Small intestine (tissue), 7 donors: Measurements from ENCODE around the gene SOX13. TPM values are rescaled to one million over a fixed set of nuclear protein-coding genes. Genes with fewer than 3 reads are reported as not detected.
"Not testable (repeated sequence)": the region's sequence is repeated elsewhere in the genome, so short reads cannot be mapped to it uniquely, and the experiment has no call there.

Source experiments
- DNase-seq, 2 donors: peaks; one replicate each; pipeline versions ENCODE4 v3.0.0 to v3.0.0-alpha.2; 2013
- FAIRE-seq: peaks from 2 replicates; lab custom pipeline; 2012; peaks lifted over from hg19 to GRCh38; lab: Jason Lieb, UNC
- H3K27ac ChIP-seq, 3 donors: one replicate each; pipeline ENCODE4 v1.5.1; 2013; ENCODE audit warnings: low read length in 2 of 3, mild to moderate bottlenecking in 2 of 3, control low read depth in 1 of 3, inconsistent platforms in 1 of 3, low read depth in 1 of 3, moderate library complexity in 1 of 3
- H3K27me3 ChIP-seq, 3 donors: one replicate each; pipeline ENCODE4 v1.6.1; 2013; ENCODE audit warnings: low read length in 3 of 3, inconsistent platforms in 1 of 3; ENCODE audit not compliant: control insufficient read depth in 3 of 3, insufficient read depth in 3 of 3
- H3K36me3 ChIP-seq, 3 donors: one replicate each; pipeline ENCODE4 v1.6.1; 2013; ENCODE audit warnings: low read length in 3 of 3, inconsistent platforms in 1 of 3, low read depth in 1 of 3, mild to moderate bottlenecking in 1 of 3, moderate library complexity in 1 of 3; ENCODE audit not compliant: control insufficient read depth in 3 of 3, insufficient read depth in 2 of 3
- H3K4me1 ChIP-seq, 3 donors: one replicate each; pipeline ENCODE4 v1.6.1; 2013; ENCODE audit warnings: low read length in 2 of 3, inconsistent platforms in 1 of 3, low read depth in 1 of 3, mild to moderate bottlenecking in 1 of 3, moderate library complexity in 1 of 3; ENCODE audit not compliant: control insufficient read depth in 3 of 3, insufficient read depth in 2 of 3
- H3K4me3 ChIP-seq, 3 donors: one replicate each; pipeline ENCODE4 v1.5.1; 2013; ENCODE audit warnings: low read length in 3 of 3, control low read depth in 1 of 3, inconsistent platforms in 1 of 3, low read depth in 1 of 3, mild to moderate bottlenecking in 1 of 3, moderate library complexity in 1 of 3
- H3K9me3 ChIP-seq, 2 donors: one replicate each; pipeline ENCODE4 v1.6.1; 2013; ENCODE audit warnings: low read depth in 1 of 2, low read length in 1 of 2; ENCODE audit not compliant: control insufficient read depth in 2 of 2, insufficient read depth in 1 of 2
- WGBS, 3 donors: extraction: QIAGEN DNeasy Blood & Tissue Kit; methylation state at CpG; one replicate each; pipeline ENCODE4 v1.1.7; 2013; 5-methylcytosine and 5-hydroxymethylcytosine counted together
- polyA plus RNA-seq, 4 donors: library from polyadenylated mRNA; stranded (reverse) in 3 of 4; unstranded in 1 of 4; fragments of 200-250 nt in 3 of 4; fragments of 120-200 nt in 1 of 4; gene quantifications; one replicate each; pipeline versions ENCODE4 v1.2.1 to v1.2.3, GENCODE V29; 2013
- donor health status: healthy with polysubstance abuse.
- donor health status: control.
- donor health status: control.
- donor health status: Bipolar disorder and iron deficiency.
- donor health status: healthy.

Gene SOX13
- polyA plus RNA-seq, 4 donors, result 12.4 to 43.7 (median 18.6) TPM

DNA sequence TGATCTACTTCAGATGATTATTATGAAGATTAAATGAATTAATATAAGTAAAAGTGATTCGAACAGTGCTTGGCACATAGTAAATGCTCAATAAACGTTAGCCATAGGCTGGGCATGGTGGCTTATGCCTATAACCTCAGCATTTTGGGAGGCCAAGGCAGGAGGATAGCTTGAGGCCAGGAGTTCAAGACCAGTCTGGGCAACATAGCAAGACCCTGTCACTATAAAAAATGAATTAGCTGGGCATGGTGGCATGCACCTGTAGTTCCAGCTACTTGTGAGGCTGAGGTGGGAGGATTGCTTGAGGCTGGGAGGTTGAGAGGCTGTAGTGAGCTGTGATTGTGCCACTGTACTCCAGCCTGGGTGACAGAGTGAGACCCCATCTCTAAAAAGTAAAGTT lies 26.8 kb downstream of the SOX13 start:
- H3K36me3 ChIP-seq, H3K9me3 ChIP-seq, H3K4me3 ChIP-seq, H3K27me3 ChIP-seq, FAIRE-seq, DNase-seq, H3K27ac ChIP-seq: not testable (repeated sequence)
- H3K4me1 ChIP-seq, result peaks cover 8 to 43% (median 22%) of the 10 kb centered on the region in 3 donors
- 71 to 87% (median 84%) methylated on average over 2 of the region's 2 CpGs for WGBS, 3 donors

DNA sequence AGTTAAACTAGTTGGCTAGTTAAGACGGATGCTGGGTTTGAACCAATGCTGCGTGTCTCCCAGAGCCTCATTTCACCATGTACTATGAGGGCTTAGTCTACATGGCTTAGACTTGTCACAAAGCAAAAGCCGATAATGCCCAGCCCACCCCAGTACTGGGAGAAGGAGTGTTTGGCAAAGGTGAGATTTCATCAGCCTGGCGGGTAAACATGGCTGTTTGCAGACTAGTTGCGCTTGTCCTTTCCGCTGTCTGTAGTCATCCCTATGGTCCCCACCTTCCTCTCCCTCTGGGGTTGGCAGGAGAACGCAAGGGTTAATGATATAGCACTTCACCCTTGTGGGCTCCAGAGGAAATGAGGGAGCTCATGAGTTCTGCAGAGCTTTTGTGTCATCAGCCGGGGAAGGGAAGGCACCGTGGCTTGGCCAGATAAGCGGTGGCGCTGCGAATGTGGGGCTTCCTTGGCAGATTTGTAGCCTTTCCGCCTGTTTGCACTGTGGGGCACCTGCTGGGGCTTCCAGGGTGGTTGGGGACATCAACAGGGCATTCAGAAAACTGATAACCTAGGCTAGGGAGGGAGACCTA lies 29.2 kb downstream of the SOX13 start:
- 58 to 74% (median 64%) methylated on average over 13 of the region's 13 CpGs for WGBS, 3 donors
- Histone ChIP-seq H3K4me1 (peaks cover 8 to 36% (median 24%) of the 10 kb centered on the region in 3 donors), H3K9me3 (no peaks in the 10 kb centered on the region), H3K36me3 (no peaks in the 10 kb centered on the region), H3K27me3 (no peaks in the 10 kb centered on the region), H3K27ac (peak overlapping the region in 2 of 3 donors; percentile 12 to 43), H3K4me3 (no peak overlapping the region)
- FAIRE-seq (no peak), DNase-seq (peak in 1 of 2 donors; percentile 41)

DNA sequence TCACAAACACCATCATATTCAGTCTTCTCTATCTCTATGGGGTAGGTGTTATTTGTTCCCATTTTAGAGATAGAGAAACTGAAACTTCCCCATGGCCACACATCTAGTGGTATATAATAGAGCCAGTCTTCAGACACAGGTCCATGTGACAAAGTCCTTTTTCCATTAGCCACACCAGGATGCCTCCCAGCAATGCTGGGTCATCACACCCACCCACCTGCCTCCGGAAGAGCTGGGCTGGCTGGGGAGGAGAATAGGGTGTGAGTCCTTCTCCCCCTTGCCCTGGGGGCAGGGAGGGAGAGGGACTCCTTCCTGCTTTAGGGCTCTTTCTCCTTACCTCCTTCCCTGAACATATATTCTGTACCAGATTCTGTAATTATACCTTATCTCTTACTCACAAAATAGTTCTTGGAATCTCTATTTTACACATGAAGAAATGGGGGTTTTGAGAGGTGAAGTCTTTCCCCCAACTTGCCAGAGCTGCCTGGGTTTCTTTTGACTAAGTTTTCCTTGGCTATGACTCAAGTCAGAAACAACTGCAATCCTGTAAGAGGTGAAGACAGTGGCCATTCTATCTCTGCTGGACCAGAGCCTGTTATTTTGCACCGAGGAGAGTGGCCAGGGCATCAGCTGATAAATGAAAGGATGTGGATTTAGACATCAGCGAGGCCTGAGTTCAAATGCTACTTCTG lies 30.0 kb downstream of the SOX13 start:
- Histone ChIP-seq H3K4me1 (peaks cover 8 to 36% (median 24%) of the 10 kb centered on the region in 3 donors), H3K36me3 (no peaks in the 10 kb centered on the region), H3K27me3 (no peaks in the 10 kb centered on the region), H3K9me3 (no peaks in the 10 kb centered on the region), H3K27ac (peak overlapping the region in 2 of 3 donors; percentile 38 to 59), H3K4me3 (no peak overlapping the region)
- peak; percentile 62 to 66 for DNase-seq
- FAIRE-seq, result no peak
- 44 to 61% (median 48%) methylated on average over 3 of the region's 3 CpGs for WGBS, 3 donors

DNA sequence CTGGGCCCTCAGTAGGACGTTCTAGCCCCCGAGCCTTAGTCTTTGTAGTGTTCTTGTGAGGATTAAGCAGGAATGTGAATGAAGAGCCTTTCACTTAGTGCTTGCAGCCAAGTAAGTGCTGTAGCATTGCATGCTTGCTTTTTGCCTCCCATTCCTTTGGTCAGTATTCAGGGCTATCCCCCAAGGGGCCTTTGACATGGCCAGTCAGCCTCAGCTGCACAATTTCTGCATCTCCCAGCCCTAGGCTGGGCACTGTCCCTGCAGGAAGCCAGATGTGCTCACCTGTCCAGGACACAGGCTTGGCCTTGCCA lies 30.5 kb downstream of the SOX13 start:
- Histone ChIP-seq H3K27me3 (no peaks in the 10 kb centered on the region), H3K27ac (peak overlapping the region in 1 of 3 donors; percentile 59), H3K36me3 (peaks cover 0 to under 1% (median 0%) of the 10 kb centered on the region in 3 donors), H3K4me1 (peaks cover 8 to 36% (median 24%) of the 10 kb centered on the region in 3 donors), H3K4me3 (no peak overlapping the region), H3K9me3 (no peaks in the 10 kb centered on the region)
- no peak for DNase-seq
- WGBS, 3 donors, result 58 to 81% (median 78%) methylated on average over 2 of the region's 2 CpGs
- FAIRE-seq, result no peak

DNA sequence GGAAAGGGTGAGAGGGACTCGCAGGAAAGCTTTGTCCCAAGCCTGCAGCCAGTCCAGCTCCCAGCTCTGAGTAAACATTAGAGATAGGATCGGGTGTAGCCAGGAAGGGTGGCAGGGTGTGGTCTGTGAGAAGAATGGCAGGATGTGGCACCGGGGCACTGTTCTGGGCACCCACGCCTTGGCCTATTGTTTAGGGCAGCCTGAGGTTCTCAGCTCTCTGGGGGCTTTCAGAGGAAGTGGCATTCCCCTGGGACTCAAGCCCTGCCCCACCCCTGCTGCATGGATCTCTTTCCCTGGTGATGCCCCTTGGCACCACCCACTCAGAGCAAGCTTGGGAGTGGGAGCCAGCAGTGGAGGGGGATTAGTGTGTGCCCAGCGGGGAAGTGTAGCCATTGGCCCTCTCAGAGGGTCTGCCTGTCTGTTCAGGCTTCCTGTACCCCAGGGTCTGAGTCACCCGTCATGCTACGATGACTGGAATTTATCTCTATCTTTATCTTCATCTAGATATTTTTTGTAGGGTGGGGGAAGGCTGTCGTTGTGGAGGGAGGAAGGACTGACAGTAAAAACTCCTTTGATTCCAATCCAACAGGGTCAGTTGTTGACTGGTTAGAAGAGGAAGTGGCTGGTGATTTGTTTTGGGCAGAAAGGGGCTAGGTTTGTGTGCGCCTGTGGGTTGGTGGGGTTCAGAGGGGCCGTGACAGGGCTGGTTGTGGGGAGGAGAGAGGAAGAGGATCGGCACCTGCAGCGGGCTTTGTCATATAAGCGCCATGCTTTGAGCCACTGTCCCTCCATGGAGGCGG lies 31.6 kb downstream of the SOX13 start:
- H3K4me1 ChIP-seq, result peaks cover 8 to 36% (median 24%) of the 10 kb centered on the region in 3 donors
- 44 to 52% (median 47%) methylated on average over 14 of the region's 14 CpGs for WGBS, 3 donors
- no peaks in the 10 kb centered on the region for H3K27me3 ChIP-seq
- DNase-seq, result peak in 1 of 2 donors; percentile 65
- H3K9me3 ChIP-seq, result no peaks in the 10 kb centered on the region
- H3K27ac ChIP-seq, result peak overlapping the region in 1 of 3 donors; percentile 59
- H3K4me3 ChIP-seq, result no peak overlapping the region
- H3K36me3 ChIP-seq, result peaks cover 0 to 3% (median 0%) of the 10 kb centered on the region in 3 donors
- no peak for FAIRE-seq

DNA sequence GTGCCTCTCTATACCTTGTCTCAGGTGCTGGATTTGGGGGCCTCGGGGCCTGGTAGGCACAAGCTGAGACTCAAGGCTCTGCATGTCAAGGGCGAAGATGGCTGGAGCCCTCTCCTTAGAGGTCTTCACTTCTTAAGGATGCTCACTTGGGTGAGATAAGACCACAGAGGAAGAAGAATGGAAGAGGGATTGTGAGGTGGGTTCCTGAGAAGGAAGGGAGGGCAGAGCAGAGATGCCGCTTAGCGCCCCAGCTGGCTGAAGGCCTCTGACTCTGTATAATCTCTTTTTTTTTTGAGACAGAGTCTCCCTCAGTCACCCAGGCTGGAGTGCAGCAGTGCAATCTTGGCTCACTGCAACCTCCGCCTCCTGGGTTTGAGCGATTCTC lies 32.2 kb downstream of the SOX13 start:
- Histone ChIP-seq H3K4me1 (peaks cover 8 to 36% (median 24%) of the 10 kb centered on the region in 3 donors), H3K9me3 (no peaks in the 10 kb centered on the region), H3K4me3 (no peak overlapping the region), H3K27me3 (no peaks in the 10 kb centered on the region), H3K27ac (peak overlapping the region in 1 of 3 donors; percentile 59), H3K36me3 (peaks cover 0 to 4% (median 0%) of the 10 kb centered on the region in 3 donors)
- WGBS, 3 donors, result 80 to 93% (median 86%) methylated on average over 6 of the region's 6 CpGs
- FAIRE-seq (no peak), DNase-seq (no peak)

DNA sequence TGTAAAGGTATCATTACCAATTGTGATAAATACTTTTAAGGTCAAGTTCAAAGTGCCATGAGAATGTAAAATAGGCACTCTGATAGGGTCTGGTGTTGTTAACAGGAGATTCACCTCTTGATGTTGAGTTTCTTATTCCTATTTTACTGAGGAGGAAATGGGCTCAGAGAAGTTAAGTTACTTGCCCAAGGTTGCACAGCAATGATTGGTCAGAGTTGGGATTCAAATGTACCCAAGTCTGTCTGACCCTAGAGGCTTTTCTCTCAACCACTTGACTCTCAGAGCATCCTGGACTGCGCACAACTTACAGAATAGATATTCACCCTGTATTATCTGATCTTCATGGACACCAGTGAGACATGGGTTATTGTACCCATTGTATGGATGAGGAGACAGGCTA lies 33.9 kb downstream of the SOX13 start:
- DNase-seq (no peak), FAIRE-seq (no peak)
- WGBS, 3 donors, result 93 to 100% (median 96%) methylated on average over 1 of the region's 1 CpG
- no peaks in the 10 kb centered on the region for H3K9me3 ChIP-seq
- H3K4me3 ChIP-seq, result no peak overlapping the region
- no peaks in the 10 kb centered on the region for H3K27me3 ChIP-seq
- H3K27ac ChIP-seq, result no peak overlapping the region
- peaks cover 8 to 28% (median 23%) of the 10 kb centered on the region in 3 donors for H3K4me1 ChIP-seq
- H3K36me3 ChIP-seq, result peaks cover 0 to 7% (median 0%) of the 10 kb centered on the region in 3 donors

DNA sequence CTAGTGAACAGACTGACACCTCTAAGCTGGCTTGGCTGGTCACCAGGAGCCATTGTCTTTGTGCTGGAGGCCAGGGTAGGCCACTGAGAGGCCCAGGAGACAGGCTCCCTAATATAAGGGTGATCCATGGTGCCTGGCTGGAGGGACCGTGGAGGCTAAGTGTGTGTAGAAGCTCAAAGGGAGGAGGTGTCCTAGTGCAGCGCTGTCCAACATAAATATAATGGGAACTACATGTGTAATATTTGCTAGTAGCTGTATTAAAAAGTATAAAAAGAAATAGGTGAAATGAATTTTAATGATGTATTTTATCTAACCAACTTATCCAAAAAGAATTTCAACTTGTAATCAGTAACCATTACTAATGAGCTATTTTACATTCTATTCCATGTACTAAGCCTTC lies 35.0 kb downstream of the SOX13 start:
- H3K36me3 ChIP-seq, result peaks cover 0 to 13% (median 0%) of the 10 kb centered on the region in 3 donors
- H3K4me1 ChIP-seq, result peaks cover 6 to 17% (median 14%) of the 10 kb centered on the region in 3 donors
- no peaks in the 10 kb centered on the region for H3K27me3 ChIP-seq
- FAIRE-seq (no peak), DNase-seq (no peak)
- H3K27ac ChIP-seq, result no peak overlapping the region
- H3K4me3 ChIP-seq, result no peak overlapping the region
- H3K9me3 ChIP-seq, result no peaks in the 10 kb centered on the region
- WGBS, 3 donors, result 88 to 92% (median 92%) methylated on average over 2 of the region's 2 CpGs
